OCI-LY1 (cell line): ENCODE data around the gene LRCH1.

ENCODE experiments used
- EZH2 ChIP-seq: fragments of 200-600 bp; sonication (generic), shearing (Covaris generic); IDR thresholded peaks from 2 replicates; pipeline ENCODE4 v1.8.0; 2017; ENCODE audit warnings: borderline replicate concordance, mixed run types, mild to moderate bottlenecking, antibody characterized with exemption, low read length, moderate library complexity, mixed read lengths
- TF ChIP-seq, protein P1 (sequence below): fragments of 200-600 bp; sonication (generic), shearing (Covaris generic); IDR thresholded peaks from 2 replicates; pipeline ENCODE4 v1.5.1; 2017; ENCODE audit warnings: mild to moderate bottlenecking, antibody characterized with exemption, low read length, moderate library complexity, mixed read lengths

DNA sequence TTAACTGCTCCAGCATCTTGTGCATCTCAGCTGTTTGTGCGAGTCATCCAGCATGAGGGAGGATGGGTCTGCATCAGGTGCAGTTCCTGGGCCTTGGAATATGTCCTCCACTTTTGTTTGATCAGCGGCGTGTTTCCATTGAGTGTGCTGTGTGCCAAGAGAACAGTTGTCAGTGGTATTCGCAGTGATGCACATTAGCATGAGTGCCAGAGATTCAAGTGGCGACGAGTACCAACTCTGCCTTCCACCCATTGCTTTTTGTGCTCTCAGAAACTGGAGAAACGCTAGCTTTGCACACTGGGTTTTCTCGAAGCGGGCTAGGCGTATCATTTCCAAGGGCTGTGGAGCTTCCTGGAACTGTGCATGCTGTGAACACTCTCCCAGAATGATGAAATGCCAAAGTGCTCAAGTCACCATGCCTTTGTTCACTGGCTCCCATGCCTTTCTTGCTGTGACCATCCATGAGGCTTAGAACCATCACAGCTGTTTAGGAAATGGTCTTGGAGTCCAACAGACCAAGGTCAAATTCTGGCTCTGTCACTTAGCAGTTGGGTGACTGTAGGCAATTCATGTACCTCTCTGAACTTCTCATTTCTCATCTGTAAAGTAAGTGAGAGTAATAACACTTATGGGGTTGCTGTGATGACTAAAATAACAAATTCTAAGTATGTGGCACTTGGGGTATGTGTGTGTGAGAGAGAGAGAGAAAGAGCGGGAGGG lies 18.4 kb downstream of the LRCH1 start:
- TF ChIP-seq EZH2 = no peak
- TF ChIP-seq, protein P1, sequence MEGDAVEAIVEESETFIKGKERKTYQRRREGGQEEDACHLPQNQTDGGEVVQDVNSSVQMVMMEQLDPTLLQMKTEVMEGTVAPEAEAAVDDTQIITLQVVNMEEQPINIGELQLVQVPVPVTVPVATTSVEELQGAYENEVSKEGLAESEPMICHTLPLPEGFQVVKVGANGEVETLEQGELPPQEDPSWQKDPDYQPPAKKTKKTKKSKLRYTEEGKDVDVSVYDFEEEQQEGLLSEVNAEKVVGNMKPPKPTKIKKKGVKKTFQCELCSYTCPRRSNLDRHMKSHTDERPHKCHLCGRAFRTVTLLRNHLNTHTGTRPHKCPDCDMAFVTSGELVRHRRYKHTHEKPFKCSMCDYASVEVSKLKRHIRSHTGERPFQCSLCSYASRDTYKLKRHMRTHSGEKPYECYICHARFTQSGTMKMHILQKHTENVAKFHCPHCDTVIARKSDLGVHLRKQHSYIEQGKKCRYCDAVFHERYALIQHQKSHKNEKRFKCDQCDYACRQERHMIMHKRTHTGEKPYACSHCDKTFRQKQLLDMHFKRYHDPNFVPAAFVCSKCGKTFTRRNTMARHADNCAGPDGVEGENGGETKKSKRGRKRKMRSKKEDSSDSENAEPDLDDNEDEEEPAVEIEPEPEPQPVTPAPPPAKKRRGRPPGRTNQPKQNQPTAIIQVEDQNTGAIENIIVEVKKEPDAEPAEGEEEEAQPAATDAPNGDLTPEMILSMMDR = no peak
